GM23248 (cell line): ENCODE measurements around the gene KCNQ5.

Experiments used
- EZH2 ChIP-seq: fragments of 200-600 bp; sonication (generic); IDR thresholded peaks from 2 replicates; pipeline ENCODE4 v1.6.1; 2018; ENCODE audit warnings: antibody characterized with exemption, mild to moderate bottlenecking; ENCODE audit not compliant: insufficient read depth, poor library complexity, severe bottlenecking
- EZH2phosphoT487 ChIP-seq: fragments of 200-600 bp; sonication (generic); IDR thresholded peaks from 2 replicates; pipeline ENCODE4 v1.6.1; 2018; ENCODE audit warnings: antibody characterized with exemption, moderate library complexity, mild to moderate bottlenecking, low read depth; ENCODE audit not compliant: insufficient read depth

DNA sequence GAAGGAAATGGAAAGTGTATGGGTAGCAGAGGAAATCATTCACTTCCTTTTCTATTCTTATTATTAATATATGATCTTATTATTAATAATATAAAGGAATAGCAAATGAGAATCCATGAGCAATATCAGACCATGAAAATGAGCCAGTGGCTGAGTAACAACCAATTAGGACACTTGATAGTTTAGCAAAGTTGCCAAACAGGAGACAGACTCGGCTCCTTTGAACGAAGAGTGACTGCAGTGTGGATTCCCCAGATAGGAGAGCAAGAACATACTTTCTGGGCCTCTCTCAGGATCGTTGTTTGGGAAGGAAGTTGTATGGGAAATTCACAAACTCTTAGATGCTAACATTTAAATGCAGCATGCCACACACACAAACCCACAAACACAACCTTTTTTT is 381.4 kb downstream of the KCNQ5 start:
- TF ChIP-seq EZH2phosphoT487 (no peak), EZH2 (no peak)
